Keratinocyte (primary cell): ENCODE data around the gene AUH. TPM values are rescaled to one million over a fixed set of nuclear protein-coding genes. Genes with fewer than 3 reads are reported as not detected.

ENCODE experiments used
- DNase-seq: peaks from one replicate; pipeline ENCODE4 v3.0.0-alpha.2; 2011; ENCODE audit warnings: low read depth, missing footprints, low spot score
- FAIRE-seq: peaks from 2 replicates; lab custom pipeline; 2011; peaks lifted over from hg19 to GRCh38; lab: Jason Lieb, UNC
- H2AFZ ChIP-seq: 2 replicates; pipeline ENCODE4 v1.6.0; 2012; ENCODE audit warnings: low read length, control low read depth, inconsistent platforms; ENCODE audit not compliant: control insufficient read depth
- H3K27ac ChIP-seq: 2 replicates; pipeline ENCODE4 v1.5.1; 2011; ENCODE audit warnings: low read length; ENCODE audit not compliant: control insufficient read depth, insufficient read depth
- H3K27me3 ChIP-seq: 3 replicates; pipeline ENCODE4 v1.6.0; 2011; ENCODE audit warnings: low read length; ENCODE audit not compliant: control insufficient read depth, insufficient read depth; ENCODE audit errors: extremely low read depth
- H3K36me3 ChIP-seq, 2 experiments: 2 replicates in 1 of 2; 3 replicates in 1 of 2; pipeline ENCODE4 v1.5.1; 2011; ENCODE audit warnings: low read length in 2 of 2, mild to moderate bottlenecking in 1 of 2; ENCODE audit not compliant: control insufficient read depth in 2 of 2, insufficient read depth in 2 of 2; ENCODE audit errors: extremely low read depth in 1 of 2
- H3K4me1 ChIP-seq: 3 replicates; pipeline ENCODE4 v1.5.1; 2011; ENCODE audit warnings: low read length; ENCODE audit not compliant: control insufficient read depth, insufficient read depth; ENCODE audit errors: extremely low read depth
- H3K4me2 ChIP-seq: 3 replicates; pipeline ENCODE4 v1.6.0; 2011; ENCODE audit warnings: low read depth, low read length; ENCODE audit not compliant: control insufficient read depth, insufficient read depth; ENCODE audit errors: extremely low read depth
- H3K4me3 ChIP-seq, 3 experiments: fragments of 200-600 bp in 1 of 3; sonication (generic) in 1 of 3; 2 replicates in 2 of 3; 3 replicates in 1 of 3; pipeline ENCODE4 v1.5.1; 2011 to 2016; ENCODE audit warnings: low read length in 3 of 3, mild to moderate bottlenecking in 3 of 3, control low read depth in 2 of 3, inconsistent platforms in 1 of 3, low read depth in 1 of 3, mixed read lengths in 1 of 3, mixed run types in 1 of 3, moderate library complexity in 1 of 3; ENCODE audit not compliant: control insufficient read depth in 2 of 3, insufficient read depth in 2 of 3; ENCODE audit errors: extremely low read depth in 1 of 3
- H3K79me2 ChIP-seq: 2 replicates; pipeline ENCODE4 v1.6.0; 2012; ENCODE audit warnings: low read length; ENCODE audit not compliant: control insufficient read depth, insufficient read depth
- H3K9ac ChIP-seq: 3 replicates; pipeline ENCODE4 v1.6.0; 2011; ENCODE audit warnings: low read length; ENCODE audit not compliant: control insufficient read depth, insufficient read depth; ENCODE audit errors: extremely low read depth
- H3K9me1 ChIP-seq: 3 replicates; pipeline ENCODE4 v1.6.0; 2011; ENCODE audit warnings: low read length; ENCODE audit not compliant: control insufficient read depth, insufficient read depth; ENCODE audit errors: extremely low read depth
- H3K9me3 ChIP-seq: 2 replicates; pipeline ENCODE4 v1.5.1; 2012; ENCODE audit warnings: low read depth, low read length; ENCODE audit not compliant: control insufficient read depth
- H4K20me1 ChIP-seq: 3 replicates; pipeline ENCODE4 v1.6.0; 2011; ENCODE audit warnings: low read length; ENCODE audit not compliant: control insufficient read depth, insufficient read depth; ENCODE audit errors: extremely low read depth
- EZH2 ChIP-seq: IDR thresholded peaks from one replicate; pipeline ENCODE4 v1.6.1; 2012; ENCODE audit warnings: inconsistent platforms, mild to moderate bottlenecking, low read length, moderate library complexity
- dilution Hi-C: fragments of 300-500 bp; cut with MboI; formaldehyde crosslinking; loops from one replicate; pipeline ENCODE4 v1.7.0; 2020; ENCODE audit warnings: low sequenced_read_pairs; ENCODE audit not compliant: extremely low pct_ligation_motif_present
- polyA plus RNA-seq, 5 experiments: library from polyadenylated mRNA; depleted of rRNA in 3 of 5; stranded (reverse) in 3 of 5; stranded (forward) in 1 of 5; unstranded in 1 of 5; fragments of >200 nt; gene quantifications; 1 replicate in 1 of 5; 2 replicates in 3 of 5; 3 replicates in 1 of 5; pipeline versions ENCODE4 v1.2.1 to v1.2.3, GENCODE V29; 2011 to 2012; ENCODE audit warnings: missing spikeins in 2 of 5, low read depth in 1 of 5, low replicate concordance in 1 of 5
- TF ChIP-seq, protein P1 (sequence below), 3 experiments: IDR thresholded peaks in 1 of 3; conservative IDR thresholded peaks in 1 of 3; optimal IDR thresholded peaks in 1 of 3; 2 replicates in 2 of 3; 3 replicates in 1 of 3; pipeline versions ENCODE3 to v1.5.1; 2011; ENCODE audit warnings: low read length in 3 of 3, mild to moderate bottlenecking in 3 of 3, moderate library complexity in 2 of 3, control low read depth in 1 of 3, inconsistent platforms in 1 of 3; ENCODE audit not compliant: insufficient read depth in 2 of 3; ENCODE audit errors: extremely low read depth in 1 of 3

AUH gene
- polyA plus RNA-seq, 1 donor (not counting 4 experiments of a cell fraction or from before 2014, with no cell fraction given), result 5.5 TPM

DNA sequence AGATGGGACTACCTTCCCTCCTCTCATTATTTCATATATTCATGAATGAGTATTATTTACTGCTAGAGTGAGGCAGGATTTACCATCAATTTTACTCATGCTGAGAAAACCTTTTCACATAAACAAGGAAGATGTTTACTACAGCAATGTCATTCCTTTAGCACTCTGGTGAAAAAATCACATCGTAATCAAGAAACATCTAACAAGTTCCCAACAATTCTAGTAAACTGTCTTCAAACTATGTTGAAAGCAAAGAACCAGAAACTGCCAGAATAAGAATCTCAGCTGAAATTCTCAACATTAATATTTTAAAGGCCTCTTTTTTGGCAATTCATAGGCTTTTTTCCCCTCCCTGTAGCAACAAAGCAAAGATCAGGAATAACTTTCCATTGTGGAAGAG is 28.2 kb downstream of the AUH start:
- dilution Hi-C loops, result no loop called here
- H3K9me1 ChIP-seq, result no peaks in the 10 kb centered on the region
- H3K4me2 ChIP-seq, result no peak overlapping the region
- H3K4me3 ChIP-seq, result no peak overlapping the region
- H3K79me2 ChIP-seq, result no peaks in the 10 kb centered on the region
- no peaks in the 10 kb centered on the region for H3K9me3 ChIP-seq
- H4K20me1 ChIP-seq, result no peaks in the 10 kb centered on the region
- DNase-seq (no peak), FAIRE-seq (no peak)
- H3K27me3 ChIP-seq, result no peaks in the 10 kb centered on the region
- no peak overlapping the region for H2AFZ ChIP-seq
- no peak for TF ChIP-seq EZH2
- TF ChIP-seq, protein P1, sequence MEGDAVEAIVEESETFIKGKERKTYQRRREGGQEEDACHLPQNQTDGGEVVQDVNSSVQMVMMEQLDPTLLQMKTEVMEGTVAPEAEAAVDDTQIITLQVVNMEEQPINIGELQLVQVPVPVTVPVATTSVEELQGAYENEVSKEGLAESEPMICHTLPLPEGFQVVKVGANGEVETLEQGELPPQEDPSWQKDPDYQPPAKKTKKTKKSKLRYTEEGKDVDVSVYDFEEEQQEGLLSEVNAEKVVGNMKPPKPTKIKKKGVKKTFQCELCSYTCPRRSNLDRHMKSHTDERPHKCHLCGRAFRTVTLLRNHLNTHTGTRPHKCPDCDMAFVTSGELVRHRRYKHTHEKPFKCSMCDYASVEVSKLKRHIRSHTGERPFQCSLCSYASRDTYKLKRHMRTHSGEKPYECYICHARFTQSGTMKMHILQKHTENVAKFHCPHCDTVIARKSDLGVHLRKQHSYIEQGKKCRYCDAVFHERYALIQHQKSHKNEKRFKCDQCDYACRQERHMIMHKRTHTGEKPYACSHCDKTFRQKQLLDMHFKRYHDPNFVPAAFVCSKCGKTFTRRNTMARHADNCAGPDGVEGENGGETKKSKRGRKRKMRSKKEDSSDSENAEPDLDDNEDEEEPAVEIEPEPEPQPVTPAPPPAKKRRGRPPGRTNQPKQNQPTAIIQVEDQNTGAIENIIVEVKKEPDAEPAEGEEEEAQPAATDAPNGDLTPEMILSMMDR (optimal IDR thresholded peaks at IDR 0.05 in 1 of 3, IDR thresholded peaks at IDR 0.05 in 1 of 3, conservative IDR thresholded peaks at IDR 0.05 in 1 of 3; ENCODE audit: extremely low read depth in 1 of 3, insufficient read depth in 2 of 3, low read length in 3 of 3), result no peak
- H3K36me3 ChIP-seq, result no peaks in the 10 kb centered on the region
- H3K9ac ChIP-seq, result no peak overlapping the region
- H3K27ac ChIP-seq, result no peak overlapping the region
- H3K4me1 ChIP-seq, result no peaks in the 10 kb centered on the region

DNA sequence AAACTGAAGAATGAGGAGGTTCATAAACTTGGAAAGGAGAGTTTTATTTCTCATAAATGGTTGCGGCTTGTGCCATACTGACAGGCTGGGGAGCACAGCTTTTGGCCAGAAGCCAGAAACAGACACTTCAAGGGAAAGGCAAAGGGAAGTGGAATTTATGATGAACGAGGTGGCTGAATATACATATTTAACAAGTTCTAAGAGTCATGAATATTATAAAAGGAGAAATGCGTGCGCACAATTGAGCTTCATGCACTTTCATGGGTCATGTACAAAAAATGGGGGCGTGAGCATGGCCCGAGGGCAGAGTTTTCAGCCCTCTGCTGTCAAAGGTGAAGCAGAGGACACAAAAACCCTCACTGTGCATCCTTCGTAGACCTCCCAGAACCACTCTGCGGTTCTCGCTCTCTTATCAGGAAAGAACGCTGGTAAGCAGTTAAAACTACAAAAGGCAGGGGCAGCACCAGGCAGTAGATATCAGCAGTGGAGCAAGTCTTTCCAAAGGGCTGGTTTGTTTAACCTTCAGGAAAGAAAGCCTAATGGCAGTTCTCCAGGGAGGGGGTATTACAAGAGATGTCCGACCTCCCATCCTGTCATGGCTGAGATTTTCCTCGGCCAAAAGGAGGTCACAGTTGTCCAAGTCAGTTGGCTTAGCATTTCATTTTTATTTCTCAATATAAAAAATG is 29.0 kb downstream of the AUH start:
- no peak overlapping the region for H2AFZ ChIP-seq
- no peak overlapping the region for H3K9ac ChIP-seq
- H3K4me2 ChIP-seq, result no peak overlapping the region
- H4K20me1 ChIP-seq, result no peaks in the 10 kb centered on the region
- DNase-seq, result no peak
- TF ChIP-seq, protein P1 (optimal IDR thresholded peaks at IDR 0.05 in 1 of 3, IDR thresholded peaks at IDR 0.05 in 1 of 3, conservative IDR thresholded peaks at IDR 0.05 in 1 of 3; ENCODE audit: extremely low read depth in 1 of 3, insufficient read depth in 2 of 3, low read length in 3 of 3), result no peak
- TF ChIP-seq EZH2, result no peak
- H3K9me1 ChIP-seq, result no peaks in the 10 kb centered on the region
- no peak overlapping the region for H3K4me3 ChIP-seq
- no peak for FAIRE-seq
- no peaks in the 10 kb centered on the region for H3K79me2 ChIP-seq
- H3K27me3 ChIP-seq, result no peaks in the 10 kb centered on the region
- H3K36me3 ChIP-seq, result no peaks in the 10 kb centered on the region
- H3K4me1 ChIP-seq, result no peaks in the 10 kb centered on the region
- dilution Hi-C loops, result no loop called here
- no peak overlapping the region for H3K27ac ChIP-seq
- H3K9me3 ChIP-seq, result no peaks in the 10 kb centered on the region
